Cerebellar nuclear complex (tissue), 1 donor: ENCODE measurements around the gene LRRC45.

ENCODE experiments used
- DNase-seq, 2 experiments: peaks; one replicate each; lab custom pipeline; 2025; lab: John Stamatoyannopoulos, UW

The LRRC45 gene

GRCh38 chr17:82019690-82020571 is 3.2 kb upstream of the LRRC45 start:
- no peak for DNase-seq

GRCh38 chr17:82020572-82021106 is 2.5 kb upstream of the LRRC45 start:
- no peak for DNase-seq

- peak in 1 of 2 experiments; percentile 5 for DNase-seq
These were observed 1.8 kb upstream of the LRRC45 start for GRCh38 chr17:82021107-82021899.

GRCh38 chr17:82021900-82022309 is 1.2 kb upstream of the LRRC45 start:
- DNase-seq, result no peak

- no peak for DNase-seq
These were observed 660 bp upstream of the LRRC45 start, which contains the start of gene CENPX for GRCh38 chr17:82022310-82022980. TSS of gene CENPX (minus strand) at chr17:82022878. CDS start at chr17:82022861, 17 bp downstream.

- DNase-seq, result no peak
These were observed 539 bp downstream of the LRRC45 start for GRCh38 chr17:82023447-82024241.

- DNase-seq, result no peak
These were observed 1.8 kb downstream of the LRRC45 start for GRCh38 chr17:82024859-82025258.

- DNase-seq, result no peak
These were observed 2.4 kb downstream of the LRRC45 start for GRCh38 chr17:82025401-82026107.

- no peak for DNase-seq
These were observed 5.1 kb downstream of the LRRC45 start for GRCh38 chr17:82028246-82028645.

GRCh38 chr17:82028966-82029365 is 5.9 kb downstream of the LRRC45 start:
- DNase-seq, result no peak

GRCh38 chr17:82029391-82029790 is 6.3 kb downstream of the LRRC45 start:
- DNase-seq, result peak; percentile 22 to 36

- DNase-seq, result no peak
These were observed 6.9 kb downstream of the LRRC45 start for GRCh38 chr17:82029990-82030469.

- DNase-seq, result peak in 1 of 2 experiments; percentile 77
These were observed 7.6 kb downstream of the LRRC45 start for GRCh38 chr17:82030470-82031302.

- no peak for DNase-seq
These were observed 8.3 kb downstream of the LRRC45 start, which contains the start of gene RAC3 for GRCh38 chr17:82031303-82031884. TSS of gene RAC3 (plus strand) at chr17:82031678. CDS start at chr17:82031762, 84 bp downstream.

GRCh38 chr17:82031885-82032627 is 9.0 kb downstream of the LRRC45 start:
- DNase-seq, result no peak

GRCh38 chr17:82033359-82034085 is 10.4 kb downstream of the LRRC45 start:
- no peak for DNase-seq

- no peak for DNase-seq
These were observed 11.4 kb downstream of the LRRC45 start for GRCh38 chr17:82034371-82035011.
